Measurements from ENCODE around the gene TMEM178B.

GRCh38 chr7:141073641-141074161 lies at the start of gene TMEM178B:
- TF ChIP-seq POLR2AphosphoS5 (IDR thresholded peaks at IDR 0.05; ENCODE audit: low read depth, low read length) (no peak), CTCF (IDR thresholded peaks at IDR 0.05) (no peak), REST (IDR thresholded peaks at IDR 0.05; ENCODE audit: insufficient read depth in 1 of 2, low read depth in 2 of 2, low read length in 1 of 2) (no peak)

All from Panc1 (cell line).